Endodermal cell (in vitro differentiated cells): Measurements from ENCODE around the gene KCTD8. TPM values are rescaled to one million over a fixed set of nuclear protein-coding genes. Genes with fewer than 3 reads are reported as not detected.

Source experiments
- DNase-seq: peaks from one replicate; pipeline ENCODE4 v3.0.0-alpha.2; 2017
- H3K27ac ChIP-seq: 2 replicates; pipeline ENCODE4 v1.5.1; 2013; ENCODE audit warnings: mild to moderate bottlenecking, low read depth, low read length, moderate library complexity
- H3K27me3 ChIP-seq: 2 replicates; pipeline ENCODE4 v1.6.1; 2013; ENCODE audit warnings: mild to moderate bottlenecking, low read length, moderate library complexity; ENCODE audit not compliant: insufficient read depth, control insufficient read depth, poor library complexity, severe bottlenecking
- H3K36me3 ChIP-seq: 2 replicates; pipeline ENCODE4 v1.7.0; 2013; ENCODE audit warnings: mild to moderate bottlenecking, low read length, moderate library complexity; ENCODE audit not compliant: control insufficient read depth, insufficient read depth
- H3K4me1 ChIP-seq: one replicate; pipeline ENCODE4 v1.7.0; 2013; ENCODE audit warnings: low read length; ENCODE audit not compliant: control insufficient read depth, insufficient read depth
- H3K4me3 ChIP-seq: 2 replicates; pipeline ENCODE4 v1.5.1; 2013; ENCODE audit warnings: mild to moderate bottlenecking, low read length, moderate library complexity
- H3K9ac ChIP-seq: 2 replicates; pipeline ENCODE4 v1.6.1; 2013; ENCODE audit warnings: mild to moderate bottlenecking, low read length, moderate library complexity; ENCODE audit not compliant: poor library complexity, severe bottlenecking; ENCODE audit errors: extremely low read depth
- H3K9me3 ChIP-seq: 2 replicates; pipeline ENCODE4 v1.6.1; 2013; ENCODE audit warnings: mild to moderate bottlenecking, low read length, moderate library complexity; ENCODE audit not compliant: control insufficient read depth
- H3K27ac Mint-ChIP-seq: 2 replicates; pipeline ENCODE4 v1.8.0; 2020; ENCODE audit warnings: mixed read lengths
- H3K27me3 Mint-ChIP-seq: 2 replicates; pipeline ENCODE4 v1.8.0; 2021; ENCODE audit warnings: mild to moderate bottlenecking, mixed read lengths; ENCODE audit not compliant: insufficient read depth
- H3K36me3 Mint-ChIP-seq: 2 replicates; pipeline ENCODE4 v1.8.0; 2020; ENCODE audit warnings: low read depth, mixed read lengths
- H3K4me1 Mint-ChIP-seq: 2 replicates; pipeline ENCODE4 v1.8.0; 2020; ENCODE audit warnings: mixed read lengths
- H3K4me3 Mint-ChIP-seq: 2 replicates; pipeline ENCODE4 v1.8.0; 2020; ENCODE audit warnings: mild to moderate bottlenecking, moderate library complexity, mixed read lengths
- H3K9me3 Mint-ChIP-seq: 2 replicates; pipeline ENCODE4 v1.8.0; 2020; ENCODE audit warnings: mild to moderate bottlenecking, mixed read lengths
- WGBS, 2 experiments: methylation state at CpG; one replicate each; pipeline versions ENCODE4 v1.1.5 to v1.1.7; 2013; ENCODE audit warnings: missing lambda C conversion rate in 2 of 2, mixed read lengths in 1 of 2; ENCODE audit not compliant: insufficient coverage in 1 of 2, insufficient read length in 1 of 2; 5-methylcytosine and 5-hydroxymethylcytosine counted together
- total RNA-seq, 2 donors: library from RNA; stranded (reverse); fragmentation: NEBNext Ultra II Directional in 1 of 2; extraction: Animal tissue kit (Norgen Biotek cat#: 25700) in 1 of 2; gene quantifications; 2 replicates in 1 of 2; 3 replicates in 1 of 2; pipeline ENCODE4 v1.2.1, GENCODE V29; 2021
- TF ChIP-seq, protein P1 (sequence below): fragments of 200-600 bp; sonication (generic); conservative IDR thresholded peaks from 2 replicates; pipeline ENCODE4 v1.5.0; 2021; ENCODE audit warnings: antibody characterized with exemption, mild to moderate bottlenecking

The KCTD8 gene
- total RNA-seq, 2 donors from 2014 or later = 0.88 to 1.2 TPM

DNA sequence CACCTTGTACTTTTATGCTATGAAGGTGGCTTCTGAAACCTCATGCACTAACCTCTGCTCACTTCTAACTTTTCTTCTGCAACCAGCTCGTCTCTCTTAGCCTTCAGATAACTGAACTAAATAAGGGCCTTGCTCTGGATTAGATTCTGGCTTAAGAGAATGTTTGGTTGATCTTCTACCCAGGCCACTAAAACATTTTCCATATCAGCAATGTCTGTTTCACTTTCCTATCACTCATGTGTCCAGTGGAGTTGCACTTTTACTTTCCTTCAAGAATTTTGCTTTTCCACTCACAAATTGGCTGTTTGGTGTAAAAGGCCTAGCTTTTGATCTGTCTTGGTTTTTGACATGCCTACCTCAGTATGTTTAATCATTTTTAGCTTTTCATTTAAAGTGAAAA is 105.8 kb downstream of the KCTD8 start:
- no peak overlapping the region for H3K9ac ChIP-seq

DNA sequence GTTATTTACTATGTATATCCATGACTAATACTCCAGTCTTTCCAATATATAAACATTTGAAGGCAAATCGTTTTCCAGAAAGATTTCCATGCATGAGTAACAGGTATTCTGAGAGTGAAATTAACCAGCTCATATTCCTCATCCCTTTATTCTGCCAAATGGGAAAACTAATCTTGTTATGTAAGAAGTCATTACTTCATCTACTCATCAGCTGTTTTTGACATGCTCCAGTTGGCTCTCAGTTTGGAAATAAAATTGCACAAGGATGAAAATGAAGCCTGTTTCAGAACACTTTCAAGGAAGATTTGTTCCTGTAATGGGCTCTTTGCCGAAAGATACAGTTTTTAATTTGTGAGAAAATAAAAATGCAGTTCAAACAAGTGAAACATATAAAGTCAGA is 121.9 kb downstream of the KCTD8 start:
- no peak overlapping the region for H3K9ac ChIP-seq
- Mint-ChIP-seq H3K36me3 (no peaks in the 10 kb centered on the region), H3K27ac (no peak overlapping the region), H3K4me1 (no peaks in the 10 kb centered on the region), H3K4me3 (no peak overlapping the region), H3K9me3 (no peaks in the 10 kb centered on the region), H3K27me3 (no peaks in the 10 kb centered on the region)
- 79 to 94% methylated on average over 2 of the region's 2 CpGs for WGBS, 2 experiments
- TF ChIP-seq, protein P1, sequence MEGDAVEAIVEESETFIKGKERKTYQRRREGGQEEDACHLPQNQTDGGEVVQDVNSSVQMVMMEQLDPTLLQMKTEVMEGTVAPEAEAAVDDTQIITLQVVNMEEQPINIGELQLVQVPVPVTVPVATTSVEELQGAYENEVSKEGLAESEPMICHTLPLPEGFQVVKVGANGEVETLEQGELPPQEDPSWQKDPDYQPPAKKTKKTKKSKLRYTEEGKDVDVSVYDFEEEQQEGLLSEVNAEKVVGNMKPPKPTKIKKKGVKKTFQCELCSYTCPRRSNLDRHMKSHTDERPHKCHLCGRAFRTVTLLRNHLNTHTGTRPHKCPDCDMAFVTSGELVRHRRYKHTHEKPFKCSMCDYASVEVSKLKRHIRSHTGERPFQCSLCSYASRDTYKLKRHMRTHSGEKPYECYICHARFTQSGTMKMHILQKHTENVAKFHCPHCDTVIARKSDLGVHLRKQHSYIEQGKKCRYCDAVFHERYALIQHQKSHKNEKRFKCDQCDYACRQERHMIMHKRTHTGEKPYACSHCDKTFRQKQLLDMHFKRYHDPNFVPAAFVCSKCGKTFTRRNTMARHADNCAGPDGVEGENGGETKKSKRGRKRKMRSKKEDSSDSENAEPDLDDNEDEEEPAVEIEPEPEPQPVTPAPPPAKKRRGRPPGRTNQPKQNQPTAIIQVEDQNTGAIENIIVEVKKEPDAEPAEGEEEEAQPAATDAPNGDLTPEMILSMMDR = no peak
- H3K4me1 ChIP-seq = no peaks in the 10 kb centered on the region
- no peaks in the 10 kb centered on the region for H3K9me3 ChIP-seq
- H3K27me3 ChIP-seq = no peaks in the 10 kb centered on the region
- DNase-seq = no peak
- H3K4me3 ChIP-seq = no peak overlapping the region
- no peak overlapping the region for H3K27ac ChIP-seq
- H3K36me3 ChIP-seq = no peaks in the 10 kb centered on the region

More for the DNA sequence above, 105.8 kb downstream of the KCTD8 start:
- peaks cover 3% of the 10 kb centered on the region for H3K4me1 Mint-ChIP-seq
- H3K27me3 Mint-ChIP-seq = no peaks in the 10 kb centered on the region
- 57% methylated on average over 1 of the region's 1 CpG; no CpG with 5 or more reads in 1 of the 2 experiments for WGBS, 2 experiments
- Histone ChIP-seq H3K27me3 (no peaks in the 10 kb centered on the region), H3K4me3 (no peak overlapping the region), H3K9me3 (no peaks in the 10 kb centered on the region), H3K36me3 (no peaks in the 10 kb centered on the region), H3K4me1 (no peaks in the 10 kb centered on the region), H3K27ac (no peak overlapping the region)
- no peak overlapping the region for H3K27ac Mint-ChIP-seq
- DNase-seq = no peak
- TF ChIP-seq, protein P1 = no peak
- H3K9me3 Mint-ChIP-seq = no peaks in the 10 kb centered on the region
- no peak overlapping the region for H3K4me3 Mint-ChIP-seq
- no peaks in the 10 kb centered on the region for H3K36me3 Mint-ChIP-seq

DNA sequence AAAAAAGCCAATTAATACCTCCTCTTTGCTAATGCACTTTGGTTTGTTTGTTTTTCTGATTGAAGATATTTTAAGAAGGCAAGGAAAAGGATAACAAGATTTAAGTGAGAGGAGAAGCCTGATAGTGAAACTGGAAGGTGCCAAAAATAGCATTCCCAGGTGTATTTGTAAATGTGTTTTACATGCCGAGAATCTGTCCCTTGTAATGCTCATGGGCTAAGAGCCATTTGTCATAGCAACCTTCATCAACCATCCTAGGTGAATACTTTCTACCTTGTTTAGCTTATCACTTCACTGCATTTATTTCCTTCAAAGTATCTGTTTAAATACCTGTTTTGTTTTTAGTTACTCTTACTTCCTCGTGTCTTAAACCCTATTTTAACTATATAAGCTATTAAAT is 127.8 kb downstream of the KCTD8 start:
- TF ChIP-seq, protein P1 = no peak
- DNase-seq = no peak
- no peak overlapping the region for H3K27ac ChIP-seq
- Mint-ChIP-seq H3K27me3 (no peaks in the 10 kb centered on the region), H3K4me3 (no peak overlapping the region), H3K4me1 (peaks cover 15% of the 10 kb centered on the region), H3K36me3 (no peaks in the 10 kb centered on the region), H3K27ac (no peak overlapping the region), H3K9me3 (no peaks in the 10 kb centered on the region)
- no peaks in the 10 kb centered on the region for H3K27me3 ChIP-seq
- H3K9me3 ChIP-seq = no peaks in the 10 kb centered on the region
- no peak overlapping the region for H3K4me3 ChIP-seq
- no peaks in the 10 kb centered on the region for H3K36me3 ChIP-seq
- 78 to 91% methylated on average over 1 to 2 of the region's 2 CpGs for WGBS, 2 experiments
- no peaks in the 10 kb centered on the region for H3K4me1 ChIP-seq
- no peak overlapping the region for H3K9ac ChIP-seq
